HL-60 (cell line): ENCODE measurements around the gene ATXN7L1.

Experiments used
- CTCF ChIP-seq: IDR thresholded peaks from one replicate; pipeline ENCODE4 v1.5.1; 2011; ENCODE audit warnings: low read length, control low read depth, inconsistent platforms; ENCODE audit not compliant: insufficient read depth
- GABPA ChIP-seq: IDR thresholded peaks from 2 replicates; pipeline ENCODE4 v1.6.1; 2012; ENCODE audit warnings: low read depth
- POLR2AphosphoS5 ChIP-seq: IDR thresholded peaks from 2 replicates; pipeline ENCODE4 v1.6.1; 2012; ENCODE audit warnings: low read depth

- TF ChIP-seq CTCF (no peak), POLR2AphosphoS5 (peak; percentile 96), GABPA (no peak)
Measured at GRCh38 chr7:105678811-105679495, 197.4 kb downstream of the ATXN7L1 start.
